Measurements from ENCODE around the gene FAM174A. TPM values are rescaled to one million over a fixed set of nuclear protein-coding genes. Genes with fewer than 3 reads are reported as not detected.

FAM174A gene
- total and polyA plus RNA-seq, 2 donors (not counting 3 experiments of a cell fraction or from before 2014, with no cell fraction given), result 11.8 to 15.2 TPM

- ChIA-PET POLR2A (no interaction called here), CTCF (no interaction called here)
- no peak overlapping the region for H3K27ac ChIP-seq (ENCODE audit: insufficient read depth, low read depth, low read length)
- dilution Hi-C loops (cut with MboI; ENCODE audit: extremely low pct_ligation_motif_present, low sequenced_read_pairs) (no loop called here), intact Hi-C loops (cut with micrococcal nuclease) (no loop called here)
- TF ChIP-seq EZH2 (IDR thresholded peaks at IDR 0.05; ENCODE audit: borderline replicate concordance, low read depth, low read length, severe bottlenecking), result no peak
- no peak for TF ChIP-seq MAX (IDR thresholded peaks at IDR 0.05; ENCODE audit: insufficient read depth, insufficient read length)
- no peak overlapping the region for H3K9ac ChIP-seq (replicated peaks; ENCODE audit: extremely low read depth, insufficient read depth, low read length)
- no peaks in the 10 kb centered on the region for H3K9me3 ChIP-seq (replicated peaks; ENCODE audit: control insufficient read depth, insufficient read depth, low read length)
- no peaks in the 10 kb centered on the region for H4K20me1 ChIP-seq (replicated peaks; ENCODE audit: control insufficient read depth, extremely low read depth, insufficient read depth, low read length)
- H3K9me1 ChIP-seq (replicated peaks; ENCODE audit: control insufficient read depth, extremely low read depth, insufficient read depth, low read length), result no peaks in the 10 kb centered on the region
- H3K4me2 ChIP-seq (ENCODE audit: insufficient read depth, low read length), result no peak overlapping the region
- H3K27me3 ChIP-seq (ENCODE audit: control insufficient read depth in 2 of 2, insufficient read depth in 2 of 2, low read length in 2 of 2), result no peaks in the 10 kb centered on the region
- no peaks in the 10 kb centered on the region for H3K36me3 ChIP-seq (ENCODE audit: control insufficient read depth in 2 of 2, extremely low read depth in 1 of 2, insufficient read depth in 2 of 2, low read length in 2 of 2)
- H2AFZ ChIP-seq (ENCODE audit: low read depth, low read length), result no peak overlapping the region
- no TSS peak for BruUV-seq (replicated peaks)
- DNase-seq (ENCODE audit: low read depth, low spot score) (no peak), FAIRE-seq (no peak)
- H3K79me2 ChIP-seq (ENCODE audit: control insufficient read depth, insufficient read depth, low read length), result no peaks in the 10 kb centered on the region
- no peak overlapping the region for H3K4me3 ChIP-seq (replicated peaks in 1 of 3; ENCODE audit: insufficient read depth in 1 of 3, low read depth in 1 of 3, low read length in 3 of 3)
- no peaks in the 10 kb centered on the region for H3K4me1 ChIP-seq (ENCODE audit: control insufficient read depth, extremely low read depth, insufficient read depth, low read length)
Measured at GRCh38 chr5:100518377-100518776, 16.8 kb upstream of the FAM174A start.

- TF ChIP-seq JUN (IDR thresholded peaks at IDR 0.05; ENCODE audit: borderline replicate concordance, insufficient read depth, insufficient read length, low read depth) (no peak), FOS (IDR thresholded peaks at IDR 0.05; ENCODE audit: borderline replicate concordance, insufficient read depth, low read length) (no peak), MYC (IDR thresholded peaks at IDR 0.05; ENCODE audit: low read depth, low read length) (no peak), MAX (IDR thresholded peaks at IDR 0.05; ENCODE audit: insufficient read depth, insufficient read length) (no peak), EZH2 (IDR thresholded peaks at IDR 0.05; ENCODE audit: borderline replicate concordance, low read depth, low read length, severe bottlenecking) (no peak)
- Histone ChIP-seq H3K27ac (ENCODE audit: insufficient read depth, low read depth, low read length) (no peak overlapping the region), H3K27me3 (ENCODE audit: control insufficient read depth in 2 of 2, insufficient read depth in 2 of 2, low read length in 2 of 2) (no peaks in the 10 kb centered on the region), H3K9me1 (replicated peaks; ENCODE audit: control insufficient read depth, extremely low read depth, insufficient read depth, low read length) (no peaks in the 10 kb centered on the region), H3K79me2 (ENCODE audit: control insufficient read depth, insufficient read depth, low read length) (no peaks in the 10 kb centered on the region), H3K36me3 (ENCODE audit: control insufficient read depth in 2 of 2, extremely low read depth in 1 of 2, insufficient read depth in 2 of 2, low read length in 2 of 2) (no peaks in the 10 kb centered on the region), H2AFZ (ENCODE audit: low read depth, low read length) (no peak overlapping the region), H3K9me3 (replicated peaks; ENCODE audit: control insufficient read depth, insufficient read depth, low read length) (no peaks in the 10 kb centered on the region), H3K9ac (replicated peaks; ENCODE audit: extremely low read depth, insufficient read depth, low read length) (no peak overlapping the region), H4K20me1 (replicated peaks; ENCODE audit: control insufficient read depth, extremely low read depth, insufficient read depth, low read length) (no peaks in the 10 kb centered on the region), H3K4me1 (ENCODE audit: control insufficient read depth, extremely low read depth, insufficient read depth, low read length) (no peaks in the 10 kb centered on the region), H3K4me2 (ENCODE audit: insufficient read depth, low read length) (no peak overlapping the region), H3K4me3 (replicated peaks in 1 of 3; ENCODE audit: insufficient read depth in 1 of 3, low read depth in 1 of 3, low read length in 3 of 3) (no peak overlapping the region)
- intact Hi-C loops (cut with micrococcal nuclease) (no loop called here), dilution Hi-C loops (cut with MboI; ENCODE audit: extremely low pct_ligation_motif_present, low sequenced_read_pairs) (no loop called here)
- no peak for FAIRE-seq
- DNase-seq (ENCODE audit: low read depth, low spot score), result no peak
- no TSS peak for BruUV-seq (replicated peaks)
- POLR2A ChIA-PET, result no interaction called here
- CTCF ChIA-PET, result no interaction called here
Measured at GRCh38 chr5:100519075-100519474, 16.1 kb upstream of the FAM174A start.
